Ascending aorta (tissue), 2 donors: Measurements from ENCODE around the gene SLC16A14. TPM values are rescaled to one million over a fixed set of nuclear protein-coding genes. Genes with fewer than 3 reads are reported as not detected.

Experiments used
- DNase-seq, 2 donors: peaks; one replicate each; pipeline ENCODE4 v3.0.0-alpha.2; 2019; ENCODE audit warnings: low spot score in 2 of 2
- H3K27ac ChIP-seq, 2 donors: fragments of 200-600 bp; sonication (generic); one replicate each; pipeline ENCODE4 v1.5.1; 2016 to 2017; ENCODE audit warnings: mild to moderate bottlenecking in 1 of 2
- H3K27me3 ChIP-seq: fragments of 200-600 bp; sonication (generic); one replicate; pipeline ENCODE4 v1.5.1; 2017
- H3K36me3 ChIP-seq, 2 donors: fragments of 200-600 bp; sonication (generic); one replicate each; pipeline ENCODE4 v1.5.1; 2016
- H3K4me1 ChIP-seq, 2 donors: fragments of 200-600 bp; sonication (generic); one replicate each; pipeline ENCODE4 v1.5.1; 2016 to 2017; ENCODE audit warnings: mild to moderate bottlenecking in 1 of 2
- H3K4me3 ChIP-seq, 2 donors: fragments of 200-600 bp; sonication (generic); one replicate each; pipeline ENCODE4 v1.5.1; 2016 to 2017; ENCODE audit warnings: mild to moderate bottlenecking in 1 of 2
- H3K9me3 ChIP-seq, 2 donors: fragments of 200-600 bp; sonication (generic); one replicate each; pipeline ENCODE4 v1.5.1; 2016
- intact Hi-C: fragments of 100-400 bp; cut with DNase I; formaldehyde crosslinking; loops from one replicate; pipeline ENCODE4 v1.15.1; 2023
- total RNA-seq: library from RNA; depleted of rRNA; stranded (reverse); fragments of >200 nt; gene quantifications from one replicate; pipeline ENCODE4 v1.1.0, GENCODE V29; 2016
- TF ChIP-seq, protein P1 (sequence below), 3 experiments: fragments of 200-600 bp in 2 of 3; fragments of 450-650 bp in 1 of 3; sonication (generic) in 2 of 3; IDR thresholded peaks; one replicate each; pipeline ENCODE4 v1.5.1; 2016 to 2019; ENCODE audit warnings: antibody characterized with exemption in 3 of 3, mild to moderate bottlenecking in 1 of 3, moderate library complexity in 1 of 3

SLC16A14 gene
- total RNA-seq, 1 donor from 2014 or later, result 15.8 TPM

DNA sequence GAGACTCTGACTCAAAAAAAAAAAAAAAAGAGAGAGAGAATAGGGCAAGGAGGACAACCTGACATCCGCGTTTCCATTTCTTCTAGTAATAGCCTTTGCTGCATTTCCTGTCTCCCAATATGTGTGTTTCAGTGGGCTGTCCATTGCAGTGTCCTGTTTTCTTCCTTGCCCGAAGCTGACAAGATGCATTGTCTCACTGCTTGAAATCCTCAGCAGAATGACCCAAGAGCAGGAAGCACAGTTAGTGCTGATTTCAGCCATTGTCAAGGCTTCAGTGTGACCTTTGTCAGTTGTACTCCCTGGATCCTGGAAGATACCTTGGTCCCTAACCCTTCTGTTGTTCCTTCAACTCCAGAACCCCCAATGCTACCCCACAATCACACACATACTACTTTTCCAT lies 71.2 kb downstream of the SLC16A14 start:
- H3K36me3 ChIP-seq, result no peaks in the 10 kb centered on the region
- no peak for DNase-seq
- H3K27ac ChIP-seq, result no peak overlapping the region
- H3K4me3 ChIP-seq, result no peak overlapping the region
- intact Hi-C loops, result no loop called here
- H3K9me3 ChIP-seq, result no peaks in the 10 kb centered on the region
- no peaks in the 10 kb centered on the region for H3K27me3 ChIP-seq
- TF ChIP-seq, protein P1, sequence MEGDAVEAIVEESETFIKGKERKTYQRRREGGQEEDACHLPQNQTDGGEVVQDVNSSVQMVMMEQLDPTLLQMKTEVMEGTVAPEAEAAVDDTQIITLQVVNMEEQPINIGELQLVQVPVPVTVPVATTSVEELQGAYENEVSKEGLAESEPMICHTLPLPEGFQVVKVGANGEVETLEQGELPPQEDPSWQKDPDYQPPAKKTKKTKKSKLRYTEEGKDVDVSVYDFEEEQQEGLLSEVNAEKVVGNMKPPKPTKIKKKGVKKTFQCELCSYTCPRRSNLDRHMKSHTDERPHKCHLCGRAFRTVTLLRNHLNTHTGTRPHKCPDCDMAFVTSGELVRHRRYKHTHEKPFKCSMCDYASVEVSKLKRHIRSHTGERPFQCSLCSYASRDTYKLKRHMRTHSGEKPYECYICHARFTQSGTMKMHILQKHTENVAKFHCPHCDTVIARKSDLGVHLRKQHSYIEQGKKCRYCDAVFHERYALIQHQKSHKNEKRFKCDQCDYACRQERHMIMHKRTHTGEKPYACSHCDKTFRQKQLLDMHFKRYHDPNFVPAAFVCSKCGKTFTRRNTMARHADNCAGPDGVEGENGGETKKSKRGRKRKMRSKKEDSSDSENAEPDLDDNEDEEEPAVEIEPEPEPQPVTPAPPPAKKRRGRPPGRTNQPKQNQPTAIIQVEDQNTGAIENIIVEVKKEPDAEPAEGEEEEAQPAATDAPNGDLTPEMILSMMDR (IDR thresholded peaks at IDR 0.05), result no peak
- no peaks in the 10 kb centered on the region for H3K4me1 ChIP-seq

GRCh38 chr2:229996320-229996719 lies 72.4 kb downstream of the SLC16A14 start:
- no peaks in the 10 kb centered on the region for H3K27me3 ChIP-seq
- no peaks in the 10 kb centered on the region for H3K36me3 ChIP-seq
- no peaks in the 10 kb centered on the region for H3K4me1 ChIP-seq
- no peak overlapping the region for H3K27ac ChIP-seq
- TF ChIP-seq, protein P1 (IDR thresholded peaks at IDR 0.05), result no peak
- no peak overlapping the region for H3K4me3 ChIP-seq
- intact Hi-C loops, result no loop called here
- H3K9me3 ChIP-seq, result no peaks in the 10 kb centered on the region
- DNase-seq, result no peak

GRCh38 chr2:229993236-229993635 lies 75.5 kb downstream of the SLC16A14 start:
- intact Hi-C loops, result no loop called here
- H3K27ac ChIP-seq, result no peak overlapping the region
- H3K27me3 ChIP-seq, result no peaks in the 10 kb centered on the region
- no peaks in the 10 kb centered on the region for H3K4me1 ChIP-seq
- no peaks in the 10 kb centered on the region for H3K36me3 ChIP-seq
- TF ChIP-seq, protein P1 (IDR thresholded peaks at IDR 0.05), result no peak
- no peak overlapping the region for H3K4me3 ChIP-seq
- no peak for DNase-seq
- H3K9me3 ChIP-seq, result no peaks in the 10 kb centered on the region

Other genes with a start within 250 kb of the SLC16A14 start
- gene TRIP12, start 146.9 kb downstream of the SLC16A14 start, total RNA-seq, result 79.4 TPM
- gene FBXO36, start 146.4 kb downstream of the SLC16A14 start, total RNA-seq, result 1.6 TPM
- gene SP110, start 151.1 kb upstream of the SLC16A14 start, total RNA-seq, result 25.2 TPM
- gene SP140, start 156.8 kb upstream of the SLC16A14 start, total RNA-seq, result 0.11 TPM